Measurements from ENCODE around the gene MSRB3. TPM values are rescaled to one million over a fixed set of nuclear protein-coding genes. Genes with fewer than 3 reads are reported as not detected.
"Not testable (repeated sequence)": the region's sequence is repeated elsewhere in the genome, so short reads cannot be mapped to it uniquely, and the experiment has no call there.

MSRB3 gene
- total RNA-seq, 3 donors from 2014 or later (not counting 1 experiment from before 2014, with no cell fraction given), result 2.4 to 3.4 (median 3.1) TPM

DNA sequence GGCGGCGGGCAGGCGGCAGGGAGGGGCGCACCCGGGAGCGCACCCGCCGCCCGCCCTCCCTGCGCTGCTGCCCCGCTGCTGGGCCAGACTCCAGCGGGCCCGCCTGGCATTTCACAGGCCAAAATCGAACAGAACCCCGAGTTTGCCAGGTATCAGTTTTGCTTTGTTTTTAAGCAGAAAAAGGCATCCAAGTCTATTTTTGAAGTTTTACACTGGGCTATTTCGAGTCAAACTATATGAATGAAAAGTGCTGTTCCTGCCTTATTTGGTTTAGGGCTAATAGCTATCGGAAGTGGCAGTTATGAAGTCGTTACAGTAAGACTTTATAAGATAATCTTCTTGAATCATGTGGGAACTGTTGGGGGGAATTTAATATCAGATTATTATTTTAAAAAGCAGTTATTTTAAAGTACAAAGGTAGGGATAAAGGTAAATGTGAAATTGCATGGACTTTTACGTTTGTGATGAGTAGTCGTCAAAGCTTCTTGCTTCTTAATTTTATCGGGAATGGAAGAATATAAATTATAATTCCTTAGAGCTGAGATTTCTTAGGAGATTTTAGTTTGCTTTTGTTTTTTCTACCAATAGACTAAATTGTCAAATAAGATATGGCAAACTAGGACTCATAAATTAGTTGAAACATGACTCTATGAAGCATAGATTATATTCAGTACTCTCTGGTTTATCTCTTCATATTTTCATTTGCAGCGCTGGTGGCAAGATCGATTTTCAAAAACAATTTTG is 1.1 kb downstream of the MSRB3 start:
- no peaks in the 10 kb centered on the region for H3K9me3 Mint-ChIP-seq
- under 1% methylated on average over 18 of the region's 23 CpGs for WGBS (ENCODE audit: insufficient coverage)
- H3K4me1 Mint-ChIP-seq, result peaks cover 5 to 13% of the 10 kb centered on the region in 2 donors
- peaks cover 12% of the 10 kb centered on the region for H3K4me1 ChIP-seq (ENCODE audit: control insufficient read depth, insufficient read depth, low read length)
- no peaks in the 10 kb centered on the region for H3K36me3 Mint-ChIP-seq
- no peak overlapping the region for H3K27ac ChIP-seq (ENCODE audit: low read length)
- peak overlapping the region; percentile 22 for H3K4me3 ChIP-seq (ENCODE audit: low read length)
- DNase-seq (no peak), ATAC-seq (peak in 1 of 3 donors; percentile 62)
- H3K27ac Mint-ChIP-seq, result no peak overlapping the region
- intact Hi-C loops (cut with micrococcal nuclease), result no loop called here
- TF ChIP-seq, protein P1, sequence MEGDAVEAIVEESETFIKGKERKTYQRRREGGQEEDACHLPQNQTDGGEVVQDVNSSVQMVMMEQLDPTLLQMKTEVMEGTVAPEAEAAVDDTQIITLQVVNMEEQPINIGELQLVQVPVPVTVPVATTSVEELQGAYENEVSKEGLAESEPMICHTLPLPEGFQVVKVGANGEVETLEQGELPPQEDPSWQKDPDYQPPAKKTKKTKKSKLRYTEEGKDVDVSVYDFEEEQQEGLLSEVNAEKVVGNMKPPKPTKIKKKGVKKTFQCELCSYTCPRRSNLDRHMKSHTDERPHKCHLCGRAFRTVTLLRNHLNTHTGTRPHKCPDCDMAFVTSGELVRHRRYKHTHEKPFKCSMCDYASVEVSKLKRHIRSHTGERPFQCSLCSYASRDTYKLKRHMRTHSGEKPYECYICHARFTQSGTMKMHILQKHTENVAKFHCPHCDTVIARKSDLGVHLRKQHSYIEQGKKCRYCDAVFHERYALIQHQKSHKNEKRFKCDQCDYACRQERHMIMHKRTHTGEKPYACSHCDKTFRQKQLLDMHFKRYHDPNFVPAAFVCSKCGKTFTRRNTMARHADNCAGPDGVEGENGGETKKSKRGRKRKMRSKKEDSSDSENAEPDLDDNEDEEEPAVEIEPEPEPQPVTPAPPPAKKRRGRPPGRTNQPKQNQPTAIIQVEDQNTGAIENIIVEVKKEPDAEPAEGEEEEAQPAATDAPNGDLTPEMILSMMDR (IDR thresholded peaks at IDR 0.05), result no peak
- no peaks in the 10 kb centered on the region for H3K36me3 ChIP-seq (ENCODE audit: control insufficient read depth, insufficient read depth, low read length)
- H3K27me3 Mint-ChIP-seq (ENCODE audit: low read depth in 2 of 2), result peaks cover 33 to 40% of the 10 kb centered on the region in 2 donors
- no peaks in the 10 kb centered on the region for H3K9me3 ChIP-seq (ENCODE audit: control insufficient read depth, insufficient read depth, low read length)
- peaks cover 14% of the 10 kb centered on the region for H3K27me3 ChIP-seq (ENCODE audit: control insufficient read depth, insufficient read depth, low read length)
- H3K4me3 Mint-ChIP-seq, result peak overlapping the region; percentile 42

DNA sequence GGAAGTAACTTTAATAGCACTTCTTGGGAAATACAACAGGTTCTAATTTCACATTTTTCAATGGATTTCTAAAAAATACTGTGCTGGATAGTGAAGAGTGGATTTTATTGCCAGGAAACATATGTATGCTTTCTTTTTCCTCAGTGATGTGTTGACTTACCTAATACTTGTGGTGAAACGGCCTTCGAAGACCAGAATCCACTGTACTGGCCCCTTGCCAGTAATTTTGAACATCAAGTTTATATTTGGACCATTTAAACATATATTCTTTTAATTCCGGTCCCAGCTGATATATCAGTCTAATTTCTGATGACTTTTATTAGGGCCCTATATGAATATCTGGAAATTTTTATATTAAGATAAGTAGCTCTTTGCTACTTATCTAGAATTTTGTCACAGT is 1.8 kb downstream of the MSRB3 start:
- peaks cover 33 to 37% of the 10 kb centered on the region in 2 donors for H3K27me3 Mint-ChIP-seq (ENCODE audit: low read depth in 2 of 2)
- DNase-seq (no peak), ATAC-seq (no peak)
- no peaks in the 10 kb centered on the region for H3K36me3 Mint-ChIP-seq
- Histone ChIP-seq H3K27ac (ENCODE audit: low read length) (no peak overlapping the region), H3K4me1 (ENCODE audit: control insufficient read depth, insufficient read depth, low read length) (peaks cover 12% of the 10 kb centered on the region), H3K36me3 (ENCODE audit: control insufficient read depth, insufficient read depth, low read length) (no peaks in the 10 kb centered on the region), H3K9me3 (ENCODE audit: control insufficient read depth, insufficient read depth, low read length) (no peaks in the 10 kb centered on the region), H3K4me3 (ENCODE audit: low read length) (no peak overlapping the region), H3K27me3 (ENCODE audit: control insufficient read depth, insufficient read depth, low read length) (peaks cover 15% of the 10 kb centered on the region)
- 20% methylated on average over 2 of the region's 3 CpGs for WGBS (ENCODE audit: insufficient coverage)
- H3K4me3 Mint-ChIP-seq, result no peak overlapping the region
- intact Hi-C loops (cut with micrococcal nuclease), result no loop called here
- no peak overlapping the region for H3K27ac Mint-ChIP-seq
- H3K9me3 Mint-ChIP-seq, result no peaks in the 10 kb centered on the region
- H3K4me1 Mint-ChIP-seq, result peaks cover 5 to 13% of the 10 kb centered on the region in 2 donors
- TF ChIP-seq, protein P1 (IDR thresholded peaks at IDR 0.05), result no peak

DNA sequence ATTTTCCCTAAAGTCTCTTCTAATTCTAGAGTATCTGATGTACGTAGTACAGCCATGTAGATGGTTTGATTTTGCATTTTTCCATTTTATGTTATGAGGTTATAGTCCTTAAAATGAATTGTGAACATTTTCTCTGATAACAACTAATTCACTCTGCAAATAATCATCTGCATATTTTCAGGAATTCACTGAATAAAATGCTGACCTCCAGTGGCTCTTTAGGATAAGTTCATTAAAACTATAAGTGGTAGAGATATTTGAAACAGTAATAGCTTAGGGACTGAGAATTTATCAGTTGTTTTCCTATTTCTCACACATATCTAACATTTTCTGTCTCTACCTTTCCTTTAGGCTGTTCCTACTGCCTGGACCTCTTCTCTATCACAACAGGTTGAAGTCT is 4.4 kb downstream of the MSRB3 start:
- Histone ChIP-seq H3K36me3 (ENCODE audit: control insufficient read depth, insufficient read depth, low read length) (no peaks in the 10 kb centered on the region), H3K27ac (ENCODE audit: low read length) (no peak overlapping the region), H3K9me3 (ENCODE audit: control insufficient read depth, insufficient read depth, low read length) (no peaks in the 10 kb centered on the region), H3K27me3 (ENCODE audit: control insufficient read depth, insufficient read depth, low read length) (peaks cover 13% of the 10 kb centered on the region), H3K4me1 (ENCODE audit: control insufficient read depth, insufficient read depth, low read length) (peaks cover 11% of the 10 kb centered on the region), H3K4me3 (ENCODE audit: low read length) (no peak overlapping the region)
- Mint-ChIP-seq H3K27ac (no peak overlapping the region), H3K36me3 (no peaks in the 10 kb centered on the region), H3K4me1 (peaks cover 5 to 10% of the 10 kb centered on the region in 2 donors), H3K4me3 (no peak overlapping the region), H3K9me3 (no peaks in the 10 kb centered on the region), H3K27me3 (ENCODE audit: low read depth in 2 of 2) (peaks cover 28 to 31% of the 10 kb centered on the region in 2 donors)
- no CpG with 5 or more reads among the region's 1 CpG for WGBS (ENCODE audit: insufficient coverage)
- DNase-seq (no peak), ATAC-seq (no peak)
- intact Hi-C loops (cut with micrococcal nuclease), result no loop called here
- TF ChIP-seq, protein P1 (IDR thresholded peaks at IDR 0.05), result no peak

DNA sequence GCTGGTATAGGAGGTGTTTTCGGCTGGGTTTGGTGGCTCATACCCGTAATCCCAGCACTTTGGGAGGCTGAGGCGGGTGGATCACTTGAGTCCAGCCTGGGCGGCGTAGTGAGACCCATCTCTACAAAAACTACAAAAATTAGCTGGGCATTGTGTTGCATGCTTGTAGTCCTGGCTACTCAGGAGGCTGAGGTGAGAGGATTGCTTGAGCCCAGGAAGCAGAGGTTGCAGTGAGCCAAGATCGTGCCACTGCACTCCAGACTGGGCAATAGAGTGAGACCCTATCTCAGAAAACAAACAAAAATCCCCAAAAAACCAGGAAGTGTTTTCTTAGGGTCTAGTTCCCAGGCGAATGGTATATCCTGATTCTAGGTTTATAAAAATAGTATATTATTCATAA is 7.0 kb downstream of the MSRB3 start:
- H3K27ac Mint-ChIP-seq; H3K27me3 ChIP-seq (ENCODE audit: control insufficient read depth, insufficient read depth, low read length); H3K4me3 ChIP-seq (ENCODE audit: low read length); intact Hi-C loops (cut with micrococcal nuclease); H3K27ac ChIP-seq (ENCODE audit: low read length); H3K4me1 ChIP-seq (ENCODE audit: control insufficient read depth, insufficient read depth, low read length); H3K4me1 Mint-ChIP-seq; H3K36me3 Mint-ChIP-seq; ATAC-seq; H3K9me3 Mint-ChIP-seq; H3K36me3 ChIP-seq (ENCODE audit: control insufficient read depth, insufficient read depth, low read length); H3K4me3 Mint-ChIP-seq; H3K9me3 ChIP-seq (ENCODE audit: control insufficient read depth, insufficient read depth, low read length); DNase-seq: not testable (repeated sequence)
- 93% methylated on average over 5 of the region's 7 CpGs for WGBS (ENCODE audit: insufficient coverage)
- H3K27me3 Mint-ChIP-seq (ENCODE audit: low read depth in 2 of 2), result peaks cover 13 to 16% of the 10 kb centered on the region in 2 donors

Measured in natural killer cell (primary cell).